Effector CD4-positive, alpha-beta T cell (primary cell): ENCODE data around the gene MAP3K21.

ENCODE experiments used
- DNase-seq: peaks from one replicate; pipeline ENCODE4 v3.0.0-alpha.2; 2020

The MAP3K21 gene

GRCh38 chr1:233326811-233327650, 493 bp upstream of the MAP3K21 start:
- DNase-seq: peak; percentile 77

- peak; percentile 6 for DNase-seq
Observed at GRCh38 chr1:233328142-233328921, 808 bp downstream of the MAP3K21 start.

GRCh38 chr1:233331676-233332519, 4.4 kb downstream of the MAP3K21 start:
- DNase-seq: no peak

GRCh38 chr1:233333086-233333485, 5.6 kb downstream of the MAP3K21 start:
- DNase-seq: no peak

GRCh38 chr1:233334092-233334491, 6.6 kb downstream of the MAP3K21 start:
- no peak for DNase-seq

GRCh38 chr1:233336554-233337456, 9.3 kb downstream of the MAP3K21 start:
- no peak for DNase-seq

GRCh38 chr1:233337505-233337904, 10.0 kb downstream of the MAP3K21 start:
- no peak for DNase-seq

GRCh38 chr1:233338102-233338501, 10.6 kb downstream of the MAP3K21 start:
- no peak for DNase-seq

GRCh38 chr1:233340031-233340555, 12.6 kb downstream of the MAP3K21 start:
- no peak for DNase-seq

GRCh38 chr1:233340966-233341516, 13.5 kb downstream of the MAP3K21 start:
- DNase-seq: no peak

GRCh38 chr1:233342086-233342485, 14.6 kb downstream of the MAP3K21 start:
- DNase-seq: no peak

GRCh38 chr1:233343262-233343661, 15.7 kb downstream of the MAP3K21 start:
- DNase-seq: no peak

- no peak for DNase-seq
Observed at GRCh38 chr1:233347338-233347737, 19.8 kb downstream of the MAP3K21 start.

- DNase-seq: no peak
Observed at GRCh38 chr1:233349137-233349536, 21.6 kb downstream of the MAP3K21 start.

- no peak for DNase-seq
Observed at GRCh38 chr1:233354983-233355382, 27.5 kb downstream of the MAP3K21 start.

GRCh38 chr1:233355841-233356704, 28.5 kb downstream of the MAP3K21 start:
- no peak for DNase-seq

- no peak for DNase-seq
Observed at GRCh38 chr1:233356705-233356987, 29.1 kb downstream of the MAP3K21 start.

- no peak for DNase-seq
Observed at GRCh38 chr1:233357595-233358397, 30.3 kb downstream of the MAP3K21 start.

- DNase-seq: no peak
Observed at GRCh38 chr1:233359431-233359830, 31.9 kb downstream of the MAP3K21 start.

GRCh38 chr1:233359905-233360304, 32.4 kb downstream of the MAP3K21 start:
- DNase-seq: no peak
